OCI-LY3 (cell line): ENCODE measurements around the gene USP46.

Experiments used
- H2AFZ ChIP-seq: fragments of 200-600, 300-600 bp; shearing (Covaris generic); 2 replicates; pipeline ENCODE4 v1.6.0; 2014; ENCODE audit warnings: antibody characterized with exemption, low read depth, low read length
- H3K27ac ChIP-seq: fragments of 200-600, 300-600 bp; sonication (generic); 2 replicates; pipeline ENCODE4 v1.5.1; 2014; ENCODE audit warnings: mild to moderate bottlenecking, low read length, moderate library complexity, mixed read lengths
- H3K27me3 ChIP-seq: fragments of 200-600, 300-600 bp; sonication (generic); 2 replicates; pipeline ENCODE4 v1.6.1; 2014; ENCODE audit warnings: low read depth, low read length, mixed read lengths
- H3K36me3 ChIP-seq: fragments of 200-600, 300-600 bp; sonication (generic); replicated peaks from 2 replicates; pipeline ENCODE3; 2014; ENCODE audit warnings: low read depth, low read length, mixed read lengths
- H3K4me1 ChIP-seq: fragments of 300-600, 200-600 bp; sonication (generic); 2 replicates; pipeline ENCODE4 v1.6.1; 2014; ENCODE audit warnings: low read length, mixed read lengths
- H3K4me2 ChIP-seq: fragments of 200-600, 300-600 bp; sonication (generic); 2 replicates; pipeline ENCODE4 v1.6.1; 2014; ENCODE audit warnings: low read length, mixed read lengths
- H3K4me3 ChIP-seq: fragments of 300-600, 200-600 bp; sonication (generic); 2 replicates; pipeline ENCODE4 v1.5.1; 2014; ENCODE audit warnings: antibody characterized with exemption, mild to moderate bottlenecking, low read length, moderate library complexity
- H3K79me2 ChIP-seq: fragments of 300-600, 200-600 bp; shearing (Covaris generic); 2 replicates; pipeline ENCODE4 v1.6.1; 2014; ENCODE audit warnings: mild to moderate bottlenecking, low read length, mixed read lengths
- H3K9ac ChIP-seq: fragments of 300-600, 200-600 bp; shearing (Covaris generic); 2 replicates; pipeline ENCODE4 v1.6.0; 2014; ENCODE audit warnings: mild to moderate bottlenecking, low read length, moderate library complexity
- H3K9me3 ChIP-seq: fragments of 200-600, 300-600 bp; shearing (Covaris generic); 2 replicates; pipeline ENCODE4 v1.6.1; 2014; ENCODE audit warnings: low read length, mixed read lengths; ENCODE audit not compliant: insufficient read depth
- H4K20me1 ChIP-seq: fragments of 200-600, 300-600 bp; sonication (generic); 2 replicates; pipeline ENCODE4 v1.6.1; 2016; ENCODE audit warnings: low read length, mixed read lengths; ENCODE audit not compliant: insufficient read depth
- CTCF ChIP-seq: fragments of 200-600, 300-600 bp; sonication (generic); IDR thresholded peaks from 2 replicates; pipeline ENCODE4 v1.5.1; 2014; ENCODE audit warnings: antibody characterized with exemption, low read length, low read depth
- EZH2phosphoT487 ChIP-seq: fragments of 200-600 bp; shearing (Covaris generic); IDR thresholded peaks from 2 replicates; pipeline ENCODE4 v1.6.1; 2018; ENCODE audit warnings: antibody characterized with exemption, mixed run types, low read depth

The USP46 gene

GRCh38 chr4:52675111-52675510 lies 16.0 kb upstream of the USP46 start:
- Histone ChIP-seq H3K9ac (no peak overlapping the region), H3K4me3 (no peak overlapping the region), H3K36me3 (no peaks in the 10 kb centered on the region), H3K79me2 (no peaks in the 10 kb centered on the region), H3K9me3 (no peaks in the 10 kb centered on the region), H3K27ac (no peak overlapping the region), H3K4me1 (no peaks in the 10 kb centered on the region), H4K20me1 (no peaks in the 10 kb centered on the region), H3K27me3 (no peaks in the 10 kb centered on the region), H2AFZ (no peak overlapping the region), H3K4me2 (no peak overlapping the region)
- no peak for TF ChIP-seq EZH2phosphoT487
- TF ChIP-seq CTCF = no peak

GRCh38 chr4:52670739-52671138 lies 11.6 kb upstream of the USP46 start:
- Histone ChIP-seq H2AFZ (no peak overlapping the region), H3K79me2 (no peaks in the 10 kb centered on the region), H3K4me3 (no peak overlapping the region)

GRCh38 chr4:52670121-52670520 lies 11.0 kb upstream of the USP46 start:
- no peaks in the 10 kb centered on the region for H3K27me3 ChIP-seq
- no peaks in the 10 kb centered on the region for H3K79me2 ChIP-seq
- no peak overlapping the region for H3K4me2 ChIP-seq
- no peaks in the 10 kb centered on the region for H4K20me1 ChIP-seq
- H3K9me3 ChIP-seq = no peaks in the 10 kb centered on the region
- H3K27ac ChIP-seq = no peak overlapping the region
- TF ChIP-seq CTCF (no peak), EZH2phosphoT487 (no peak)
- no peak overlapping the region for H3K9ac ChIP-seq
- H3K4me1 ChIP-seq = no peaks in the 10 kb centered on the region
- no peak overlapping the region for H2AFZ ChIP-seq
- no peak overlapping the region for H3K4me3 ChIP-seq
- H3K36me3 ChIP-seq = no peaks in the 10 kb centered on the region

More at GRCh38 chr4:52670739-52671138, 11.6 kb upstream of the USP46 start:
- H3K4me2 ChIP-seq = no peak overlapping the region
- H3K9ac ChIP-seq = no peak overlapping the region
- TF ChIP-seq CTCF (no peak), EZH2phosphoT487 (no peak)
- H3K27ac ChIP-seq = no peak overlapping the region
- H3K36me3 ChIP-seq = no peaks in the 10 kb centered on the region
- no peaks in the 10 kb centered on the region for H3K4me1 ChIP-seq
- H3K9me3 ChIP-seq = no peaks in the 10 kb centered on the region
- H4K20me1 ChIP-seq = no peaks in the 10 kb centered on the region
- no peaks in the 10 kb centered on the region for H3K27me3 ChIP-seq

- no peak overlapping the region for H3K4me2 ChIP-seq
- H2AFZ ChIP-seq = no peak overlapping the region
- no peak overlapping the region for H3K27ac ChIP-seq
- H3K9ac ChIP-seq = no peak overlapping the region
- H3K4me3 ChIP-seq = no peak overlapping the region
- H3K27me3 ChIP-seq = no peaks in the 10 kb centered on the region
- H3K79me2 ChIP-seq = no peaks in the 10 kb centered on the region
- no peaks in the 10 kb centered on the region for H4K20me1 ChIP-seq
- no peaks in the 10 kb centered on the region for H3K9me3 ChIP-seq
- TF ChIP-seq CTCF = peak; percentile 92
- TF ChIP-seq EZH2phosphoT487 = no peak
- peaks cover 19% of the 10 kb centered on the region for H3K4me1 ChIP-seq
- H3K36me3 ChIP-seq = peaks cover 14% of the 10 kb centered on the region
Observed at GRCh38 chr4:52665592-52665991, 6.5 kb upstream of the USP46 start.
